ENCODE data around the gene DTX1. TPM values are rescaled to one million over a fixed set of nuclear protein-coding genes. Genes with fewer than 3 reads are reported as not detected.

The DTX1 gene
- total RNA-seq, 1 experiment from 2014 or later, result 3.0 TPM

GRCh38 chr12:113051759-113052158 lies 4.8 kb upstream of the DTX1 start:
- Histone ChIP-seq H3K14ac (ENCODE audit: insufficient read depth, low read length) (no peak overlapping the region), H3K27me3 (ENCODE audit: insufficient read depth, low read length) (peaks cover 14% of the 10 kb centered on the region), H3K9ac (ENCODE audit: extremely low read depth, insufficient read length, low read length) (no peak overlapping the region), H3K27ac (ENCODE audit: insufficient read length, low read depth, low read length) (no peak overlapping the region), H2BK120ac (ENCODE audit: low read depth, low read length, poor library complexity, severe bottlenecking) (no peak overlapping the region), H3T11ph (ENCODE audit: low read length) (no peak overlapping the region), H3K4ac (ENCODE audit: low read depth, low read length) (no peak overlapping the region), H3K79me1 (ENCODE audit: insufficient read depth, low read depth, low read length, poor library complexity, severe bottlenecking) (no peaks in the 10 kb centered on the region), H3K4me2 (ENCODE audit: insufficient read depth, insufficient read length, low read length) (no peak overlapping the region), H3K9me3 (ENCODE audit: control insufficient read depth, low read depth, low read length) (no peaks in the 10 kb centered on the region), H2BK5ac (ENCODE audit: insufficient read length, low read length) (no peak overlapping the region), H2BK12ac (ENCODE audit: insufficient read length, low read depth, low read length) (no peak overlapping the region), H4K91ac (ENCODE audit: insufficient read length, low read depth, low read length) (no peak overlapping the region), H3K79me2 (ENCODE audit: insufficient read depth, low read length) (no peaks in the 10 kb centered on the region), H3K18ac (ENCODE audit: insufficient read length, low read depth, low read length) (no peak overlapping the region), H3K23ac (ENCODE audit: insufficient read length, low read depth, low read length) (no peak overlapping the region), H3K23me2 (ENCODE audit: insufficient read length, low read depth, low read length, poor library complexity, severe bottlenecking) (no peaks in the 10 kb centered on the region), H4K8ac (replicated peaks; ENCODE audit: insufficient read length, low read depth, low read length) (no peak overlapping the region), H2AFZ (ENCODE audit: low read length) (no peak overlapping the region), H2BK15ac (ENCODE audit: low read depth, low read length) (no peak overlapping the region), H3K4me1 (ENCODE audit: insufficient read depth, low read length) (no peaks in the 10 kb centered on the region), H3K56ac (ENCODE audit: insufficient read length, low read depth, low read length) (no peak overlapping the region), H2BK20ac (ENCODE audit: low read depth, low read length, poor library complexity, severe bottlenecking) (no peak overlapping the region), H4K5ac (ENCODE audit: insufficient read length, low read depth, low read length) (no peak overlapping the region), H4K20me1 (ENCODE audit: control insufficient read depth, insufficient read depth, insufficient read length) (no peaks in the 10 kb centered on the region), H2AK5ac (ENCODE audit: insufficient read length, low read length) (no peak overlapping the region)
- DNase-seq, result no peak
- WGBS (ENCODE audit: extremely low coverage, insufficient read length, low lambda C conversion rate), result no CpG with 5 or more reads among the region's 4 CpGs
- peaks cover 63% of the 10 kb centered on the region for H3K27me3 Mint-ChIP-seq (ENCODE audit: low read depth)
- H3K36me3 Mint-ChIP-seq (ENCODE audit: insufficient read depth in 1 of 3, low read depth in 3 of 3), result no peaks in the 10 kb centered on the region
- H3K4me1 Mint-ChIP-seq, result peaks cover 3 to 4% of the 10 kb centered on the region in 2 experiments; a peak in 2 of 4 replicates
- no peaks in the 10 kb centered on the region for H3K9me3 Mint-ChIP-seq
- no peak overlapping the region for H3K4me3 Mint-ChIP-seq
- H3K27ac Mint-ChIP-seq, result no peak overlapping the region
- no peak for TF ChIP-seq CTCF (conservative IDR thresholded peaks at IDR 0.05)

Data from H9 (cell line).